NCI-H1930 (cell line): ENCODE data around the gene CDKN2B.

Experiments used
- DNase-seq, 2 experiments: peaks; one replicate each; lab custom pipeline; 2025; lab: John Stamatoyannopoulos, UW

The CDKN2B gene

GRCh38 chr9:21993893-21994555 lies 15.1 kb downstream of the CDKN2B start, which contains the start of gene CDKN2A:
CDKN2A (minus strand) TSS chr9:21994392.
- peak in 1 of 2 experiments; percentile 93 for DNase-seq

DNA sequence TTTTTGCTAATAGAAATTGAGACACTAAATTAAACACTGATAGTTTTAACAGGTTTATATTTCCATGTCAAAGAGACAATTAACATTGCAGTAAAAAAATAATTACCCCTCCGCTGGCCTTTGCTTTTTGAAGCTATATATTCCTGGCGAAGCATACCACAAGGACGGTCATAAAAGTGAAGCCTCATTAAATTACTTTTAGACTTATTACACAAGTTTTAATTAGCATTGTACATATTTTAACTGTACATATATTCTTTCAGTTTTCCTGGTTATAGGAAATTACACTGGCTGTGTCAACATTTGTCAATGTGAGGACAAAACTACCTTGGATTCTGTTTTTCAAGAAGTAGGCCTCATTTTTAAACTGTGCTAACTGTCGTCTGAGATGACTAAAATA lies 16.1 kb downstream of the CDKN2B start:
- no peak for DNase-seq

DNA sequence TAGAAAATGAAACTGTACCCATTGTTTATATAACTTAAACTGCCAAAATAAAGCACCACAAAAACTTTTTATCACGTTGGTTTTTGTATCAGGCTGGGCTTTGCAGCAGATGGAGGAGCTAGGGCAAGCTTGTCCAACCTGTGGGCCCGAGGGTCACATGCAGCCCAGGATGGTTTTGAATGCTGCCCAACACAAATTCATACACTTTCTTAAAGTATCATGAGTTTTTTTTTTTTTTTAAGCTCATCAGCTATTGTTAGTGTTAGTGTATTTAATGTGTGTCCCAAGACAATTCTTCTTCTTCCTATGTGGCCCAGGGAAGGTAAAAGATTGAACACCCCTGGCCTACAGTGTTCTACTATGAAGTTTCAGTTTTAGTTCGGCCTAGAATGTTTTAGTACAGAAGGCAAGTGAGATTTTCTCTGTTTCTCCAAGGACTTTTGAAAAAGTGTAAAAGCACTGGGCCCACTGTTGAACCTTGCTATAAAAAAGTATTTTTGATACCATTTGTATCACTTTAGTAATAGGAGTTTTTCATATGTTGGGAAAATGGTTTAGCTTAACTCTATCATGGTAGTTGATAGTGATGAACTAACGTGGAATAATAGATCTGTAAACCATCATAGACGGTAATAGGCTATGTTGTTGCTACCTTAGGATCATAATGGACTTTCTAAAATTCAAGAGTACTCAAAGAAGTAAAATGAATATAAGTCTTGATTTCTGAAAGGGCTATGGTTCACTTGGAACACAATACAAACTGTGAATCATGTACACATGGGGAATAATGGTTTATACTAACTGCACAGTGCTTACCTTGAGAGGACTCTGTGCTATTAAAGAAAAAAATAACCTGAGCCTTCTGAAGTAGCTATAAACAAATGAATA lies 17.8 kb downstream of the CDKN2B start:
- no peak for DNase-seq

- no peak for DNase-seq
Observed at GRCh38 chr9:21989440-21990189, 19.5 kb downstream of the CDKN2B start.

DNA sequence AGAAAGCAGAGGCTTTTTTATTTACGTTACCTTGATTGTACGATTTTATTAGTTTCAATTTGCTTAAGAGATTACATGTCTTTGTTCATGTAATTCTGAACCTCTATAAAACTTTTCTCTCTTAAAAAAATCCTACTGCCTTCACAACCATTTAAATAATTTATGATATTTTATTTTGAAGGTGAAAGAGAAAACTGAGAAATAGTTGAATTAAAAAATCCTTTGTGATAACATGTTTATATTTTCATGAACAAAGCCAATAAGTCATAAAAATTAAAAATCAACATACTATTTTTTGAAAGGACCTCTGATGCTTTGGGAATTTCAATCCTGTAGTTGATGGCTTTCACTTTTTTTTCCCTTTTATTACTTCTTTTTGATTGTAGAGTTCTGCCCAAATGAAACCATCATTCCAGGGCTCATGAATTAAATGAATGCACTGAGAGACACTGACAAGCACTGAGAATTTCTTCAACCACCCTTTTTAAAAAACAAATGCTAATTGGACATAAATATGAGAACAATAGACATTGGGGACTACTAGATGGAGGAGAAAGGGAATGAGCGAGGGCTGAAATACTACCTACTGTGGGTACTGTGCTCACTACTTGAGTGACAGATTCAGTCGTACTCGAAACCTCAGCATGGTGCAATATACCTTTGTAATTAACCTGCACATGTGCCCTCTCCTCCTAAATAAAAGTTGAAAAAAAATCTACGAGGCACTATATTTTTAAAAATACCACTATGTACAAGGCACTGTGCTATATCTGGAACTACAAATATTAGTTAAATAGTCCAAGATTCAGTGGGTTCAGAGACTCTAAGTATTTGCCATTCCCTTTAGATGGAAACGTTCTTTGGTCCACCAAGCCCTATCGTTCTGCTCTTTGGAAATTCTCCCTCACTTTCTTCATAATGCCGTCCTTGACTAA lies 20.8 kb downstream of the CDKN2B start:
- DNase-seq = no peak

GRCh38 chr9:21985964-21986667 lies 23.0 kb downstream of the CDKN2B start:
- DNase-seq = no peak

GRCh38 chr9:21984101-21984500 lies 25.0 kb downstream of the CDKN2B start:
- DNase-seq = no peak

DNA sequence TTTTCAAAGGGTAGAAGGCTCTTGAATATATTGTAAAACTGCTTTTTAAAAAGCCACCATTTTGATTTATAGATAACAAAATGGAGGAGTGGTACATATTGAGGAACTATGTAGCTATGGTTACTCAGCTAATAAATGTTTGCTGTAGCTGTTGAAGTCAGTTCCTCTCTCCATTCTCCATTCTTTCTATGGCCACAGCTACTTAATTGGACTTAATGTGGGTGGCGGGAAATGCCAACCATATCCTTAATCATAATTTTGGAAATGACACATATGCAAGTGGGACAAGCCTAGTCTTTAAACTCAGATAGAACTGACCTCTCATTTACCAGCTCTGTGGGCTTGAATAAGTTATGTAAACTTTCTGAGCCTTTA lies 25.6 kb downstream of the CDKN2B start:
- DNase-seq = no peak

DNA sequence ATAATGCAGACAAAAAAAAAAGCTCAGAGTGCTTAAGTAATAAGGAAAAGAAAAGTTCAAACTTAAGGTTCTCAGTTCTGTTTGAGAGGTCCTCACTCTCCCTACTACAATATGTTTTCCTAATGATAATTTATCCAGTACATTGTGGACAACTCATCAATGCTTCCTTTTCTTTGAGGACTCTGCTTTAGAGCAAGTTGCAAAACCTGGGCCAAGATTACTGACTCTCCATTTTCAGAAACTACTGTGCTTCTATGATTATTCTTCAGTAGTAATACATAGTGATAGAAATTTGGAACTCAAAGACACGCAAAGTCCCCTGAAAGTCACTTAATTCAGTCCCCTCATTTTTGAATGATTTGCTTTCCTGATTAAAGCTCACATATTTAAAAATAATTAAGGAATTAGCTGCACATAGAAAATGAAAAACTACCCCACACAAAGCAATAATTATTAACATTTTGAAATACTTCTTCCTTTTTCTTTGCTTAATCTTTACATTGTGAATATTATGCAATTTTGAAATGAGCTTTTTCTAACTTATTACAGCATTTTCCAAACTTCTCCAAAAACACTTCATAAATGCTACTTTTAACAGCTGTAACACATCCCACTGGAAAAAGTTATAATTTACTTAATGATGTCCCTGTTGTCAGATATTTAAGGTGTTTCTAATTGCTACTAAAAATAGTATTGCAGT lies 26.1 kb downstream of the CDKN2B start:
- no peak for DNase-seq

GRCh38 chr9:21982391-21982790 lies 26.7 kb downstream of the CDKN2B start:
- DNase-seq = no peak

DNA sequence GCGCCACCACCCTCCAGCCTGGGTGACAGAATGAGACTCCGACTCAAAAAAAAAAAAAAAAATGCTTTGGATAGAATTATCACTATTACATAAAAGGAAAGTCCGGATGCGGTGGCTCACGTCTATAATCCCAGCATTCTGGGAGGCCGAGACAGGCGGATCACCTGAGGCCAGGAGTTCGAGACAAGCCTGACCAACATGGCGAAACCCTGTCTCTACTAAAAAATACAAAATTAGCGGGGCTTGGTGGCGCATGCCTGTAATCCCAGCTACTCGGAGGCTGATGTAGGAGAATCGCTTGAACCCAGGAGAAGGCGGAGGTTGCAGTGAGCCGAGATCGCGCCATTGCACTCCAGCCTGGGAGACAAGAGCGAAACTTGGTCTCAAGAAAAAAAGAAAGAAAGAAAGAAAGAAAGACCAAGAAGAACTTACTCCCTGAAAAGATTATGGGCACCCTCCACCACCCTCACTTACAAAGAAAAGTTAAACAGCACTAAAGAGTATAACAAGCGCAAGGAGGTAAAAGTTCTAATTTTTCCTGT lies 32.7 kb downstream of the CDKN2B start:
- DNase-seq = no peak

DNA sequence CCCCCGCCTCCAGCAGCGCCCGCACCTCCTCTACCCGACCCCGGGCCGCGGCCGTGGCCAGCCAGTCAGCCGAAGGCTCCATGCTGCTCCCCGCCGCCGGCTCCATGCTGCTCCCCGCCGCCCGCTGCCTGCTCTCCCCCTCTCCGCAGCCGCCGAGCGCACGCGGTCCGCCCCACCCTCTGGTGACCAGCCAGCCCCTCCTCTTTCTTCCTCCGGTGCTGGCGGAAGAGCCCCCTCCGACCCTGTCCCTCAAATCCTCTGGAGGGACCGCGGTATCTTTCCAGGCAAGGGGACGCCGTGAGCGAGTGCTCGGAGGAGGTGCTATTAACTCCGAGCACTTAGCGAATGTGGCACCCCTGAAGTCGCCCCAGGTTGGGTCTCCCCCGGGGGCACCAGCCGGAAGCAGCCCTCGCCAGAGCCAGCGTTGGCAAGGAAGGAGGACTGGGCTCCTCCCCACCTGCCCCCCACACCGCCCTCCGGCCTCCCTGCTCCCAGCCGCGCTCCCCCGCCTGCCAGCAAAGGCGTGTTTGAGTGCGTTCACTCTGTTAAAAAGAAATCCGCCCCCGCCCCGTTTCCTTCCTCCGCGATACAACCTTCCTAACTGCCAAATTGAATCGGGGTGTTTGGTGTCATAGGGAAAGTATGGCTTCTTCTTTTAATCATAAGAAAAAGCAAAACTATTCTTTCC lies 34.2 kb downstream of the CDKN2B start:
- DNase-seq = peak; percentile 78

DNA sequence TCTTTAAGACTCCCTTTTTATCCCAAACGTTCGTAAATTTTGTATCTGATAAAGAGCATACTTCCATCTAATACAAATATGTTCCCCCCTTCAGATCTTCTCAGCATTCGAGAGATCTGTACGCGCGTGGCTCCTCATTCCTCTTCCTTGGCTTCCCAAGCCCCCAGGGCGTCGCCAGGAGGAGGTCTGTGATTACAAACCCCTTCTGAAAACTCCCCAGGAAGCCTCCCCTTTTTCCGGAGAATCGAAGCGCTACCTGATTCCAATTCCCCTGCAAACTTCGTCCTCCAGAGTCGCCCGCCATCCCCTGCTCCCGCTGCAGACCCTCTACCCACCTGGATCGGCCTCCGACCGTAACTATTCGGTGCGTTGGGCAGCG lies 34.8 kb downstream of the CDKN2B start:
- DNase-seq = no peak

DNA sequence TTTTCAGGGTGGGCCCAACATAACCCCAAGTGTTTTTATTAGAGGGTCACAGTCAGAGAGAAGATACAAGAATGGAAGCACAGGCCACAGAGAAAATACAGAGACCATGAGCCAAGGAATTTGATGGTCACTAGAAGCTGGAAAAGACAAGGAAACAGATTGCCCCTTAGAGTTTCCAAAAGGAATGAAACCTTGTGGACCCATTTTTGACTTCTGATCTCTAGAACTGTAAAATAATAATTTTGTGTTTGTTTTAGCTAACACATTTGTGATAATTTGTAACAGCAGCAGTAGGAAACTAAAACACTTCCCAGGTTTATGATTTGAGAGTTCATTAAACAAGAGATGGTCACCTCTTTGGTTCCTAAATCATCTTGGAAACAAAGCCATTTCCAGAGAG lies 36.7 kb downstream of the CDKN2B start:
- no peak for DNase-seq

DNA sequence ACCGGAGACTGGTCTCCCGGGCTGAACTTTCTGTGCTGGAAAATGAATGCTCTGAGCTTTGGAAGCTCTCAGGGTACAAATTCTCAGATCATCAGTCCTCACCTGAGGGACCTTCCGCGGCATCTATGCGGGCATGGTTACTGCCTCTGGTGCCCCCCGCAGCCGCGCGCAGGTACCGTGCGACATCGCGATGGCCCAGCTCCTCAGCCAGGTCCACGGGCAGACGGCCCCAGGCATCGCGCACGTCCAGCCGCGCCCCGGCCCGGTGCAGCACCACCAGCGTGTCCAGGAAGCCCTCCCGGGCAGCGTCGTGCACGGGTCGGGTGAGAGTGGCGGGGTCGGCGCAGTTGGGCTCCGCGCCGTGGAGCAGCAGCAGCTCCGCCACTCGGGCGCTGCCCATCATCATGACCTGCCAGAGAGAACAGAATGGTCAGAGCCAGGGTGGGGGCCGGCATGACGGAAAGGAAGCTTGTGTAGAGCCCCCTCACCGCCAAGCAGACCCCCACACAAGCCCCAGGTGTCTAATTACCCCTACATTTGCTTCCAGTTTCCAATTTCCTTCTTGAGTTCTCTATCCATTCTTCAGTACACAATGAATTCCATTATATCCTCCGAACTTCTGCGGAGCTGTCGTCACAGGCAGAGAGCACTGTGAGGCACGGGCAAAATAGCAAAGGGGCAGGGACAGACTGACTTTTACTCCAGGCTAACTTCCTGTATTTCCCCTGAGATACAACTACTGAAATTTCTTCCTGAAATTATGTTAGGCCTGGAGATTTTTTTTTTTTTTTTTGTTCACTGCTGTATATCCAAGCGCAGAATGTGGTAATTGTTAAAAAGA lies 38.1 kb downstream of the CDKN2B start:
- no peak for DNase-seq

DNA sequence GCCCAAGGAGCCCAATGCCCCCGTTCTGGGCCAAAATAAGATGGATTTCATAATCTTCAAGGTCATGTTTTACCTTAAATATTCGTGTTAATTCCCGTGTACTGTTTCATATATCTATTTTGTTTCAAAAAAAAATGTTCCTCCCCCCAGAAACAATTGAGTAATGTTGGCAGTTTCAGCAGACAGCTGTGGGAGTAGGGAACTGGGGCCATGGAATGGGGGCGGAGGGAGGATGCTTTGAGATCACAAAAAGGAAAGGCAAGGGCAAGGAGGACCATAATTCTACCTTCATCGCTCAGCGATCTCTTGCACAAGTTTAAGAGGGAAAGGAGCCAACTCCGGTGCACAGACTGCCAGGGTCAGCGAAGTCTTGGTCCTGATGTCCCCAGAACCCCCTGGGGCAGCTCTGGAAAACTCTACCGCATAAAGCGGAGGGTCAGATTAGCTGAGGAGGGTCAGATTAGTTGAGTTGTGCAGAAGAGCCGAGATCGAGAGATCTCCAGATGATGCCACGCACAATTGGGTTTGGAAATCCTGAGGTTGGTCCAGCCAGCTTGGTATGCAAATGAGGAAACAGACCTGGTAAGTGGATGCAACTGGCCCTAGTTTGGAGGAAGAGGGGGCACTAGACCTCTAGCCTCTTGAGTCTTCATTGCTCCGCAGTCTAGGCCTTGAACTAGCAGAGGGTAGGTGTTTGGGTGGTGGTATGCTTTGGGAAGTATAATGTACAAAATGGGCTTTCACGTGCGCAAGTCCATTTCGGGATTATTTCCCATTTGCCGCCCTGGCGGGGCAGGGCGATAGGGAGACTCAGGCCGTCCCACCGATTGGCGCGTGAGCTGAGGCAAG lies 38.9 kb downstream of the CDKN2B start:
- DNase-seq = no peak
